Ectodermal cell (in vitro differentiated cells): ENCODE results near the gene ZBTB16.

Source experiments
- H3K27ac ChIP-seq: 2 replicates; pipeline ENCODE4 v1.7.0; 2013; ENCODE audit warnings: mild to moderate bottlenecking, low read depth, low read length; ENCODE audit not compliant: insufficient read depth, poor library complexity, severe bottlenecking
- H3K27me3 ChIP-seq: 2 replicates; pipeline ENCODE4 v1.7.0; 2013; ENCODE audit warnings: mild to moderate bottlenecking, low read length; ENCODE audit not compliant: insufficient read depth, control insufficient read depth, poor library complexity, severe bottlenecking
- H3K36me3 ChIP-seq: one replicate; pipeline ENCODE4 v1.7.0; 2013; ENCODE audit warnings: low read length; ENCODE audit not compliant: control insufficient read depth, insufficient read depth
- H3K4me1 ChIP-seq: one replicate; pipeline ENCODE4 v1.7.0; 2013; ENCODE audit warnings: low read length; ENCODE audit not compliant: control insufficient read depth, insufficient read depth
- H3K4me3 ChIP-seq: 2 replicates; pipeline ENCODE4 v1.7.0; 2013; ENCODE audit warnings: low read depth, low read length, control low read depth; ENCODE audit not compliant: insufficient read depth
- H3K9me3 ChIP-seq: 2 replicates; pipeline ENCODE4 v1.7.0; 2013; ENCODE audit warnings: mild to moderate bottlenecking, low read length, moderate library complexity; ENCODE audit not compliant: control insufficient read depth
- WGBS, 2 experiments: methylation state at CpG; one replicate each; pipeline ENCODE4 v1.1.7; 2013; ENCODE audit warnings: missing lambda C conversion rate in 2 of 2; 5-methylcytosine and 5-hydroxymethylcytosine counted together

ZBTB16 gene

DNA sequence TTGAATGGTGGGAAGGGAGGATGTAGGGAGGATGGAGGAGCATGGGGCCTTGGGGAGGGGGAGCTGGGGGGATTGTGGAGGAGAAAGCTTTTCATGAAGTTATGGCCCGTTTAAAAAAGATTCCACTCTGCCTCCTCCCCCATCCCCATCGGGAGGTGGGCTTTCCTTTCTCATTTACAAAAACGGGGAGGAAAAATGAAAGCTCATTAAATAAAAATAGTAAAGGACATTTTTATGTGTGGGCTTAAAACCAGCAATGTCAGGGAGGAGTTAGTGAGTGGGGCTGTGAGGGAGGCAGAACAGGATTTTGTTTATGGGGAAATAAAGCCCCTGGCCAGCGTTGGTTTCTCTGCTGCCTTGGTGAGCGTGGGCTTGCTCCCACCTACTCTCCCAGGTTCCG lies 83.2 kb downstream of the ZBTB16 start:
- no peaks in the 10 kb centered on the region for H3K36me3 ChIP-seq
- WGBS, 2 experiments: 84 to 87% methylated on average over 4 to 6 of the region's 6 CpGs
- no peaks in the 10 kb centered on the region for H3K9me3 ChIP-seq
- peaks cover 33% of the 10 kb centered on the region for H3K4me1 ChIP-seq
- H3K27ac ChIP-seq: no peak overlapping the region
- H3K4me3 ChIP-seq: no peak overlapping the region
- no peaks in the 10 kb centered on the region for H3K27me3 ChIP-seq

DNA sequence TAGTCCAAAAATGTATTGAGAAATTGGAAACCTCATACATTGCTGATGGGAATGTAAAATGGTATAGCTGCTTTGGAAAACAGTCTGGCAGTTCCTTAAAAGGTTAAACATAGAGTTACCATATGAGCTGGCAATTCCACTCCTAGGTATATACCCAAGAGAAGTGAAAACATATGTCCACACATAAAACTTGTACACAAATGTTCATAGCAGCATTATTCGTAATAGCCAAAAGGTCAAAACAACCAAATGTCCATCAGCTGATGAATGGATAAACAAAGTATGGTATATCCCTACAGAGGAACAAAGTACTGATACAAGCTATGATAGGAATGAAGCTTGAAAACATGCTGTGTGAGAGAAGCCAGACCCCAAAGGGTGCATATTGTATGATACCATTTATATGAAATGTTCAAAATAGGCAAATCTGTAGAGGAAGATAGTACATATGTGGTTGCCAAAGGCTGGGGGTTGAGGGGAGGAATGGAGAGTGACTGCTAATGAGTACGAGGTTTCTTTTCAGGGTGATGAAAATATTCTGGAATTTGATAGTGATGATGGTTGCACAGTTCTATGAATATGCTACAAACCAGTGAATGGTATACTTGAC lies 85.8 kb downstream of the ZBTB16 start:
- Histone ChIP-seq H3K36me3 (no peaks in the 10 kb centered on the region), H3K27me3 (no peaks in the 10 kb centered on the region), H3K27ac (no peak overlapping the region), H3K4me1 (peaks cover 40% of the 10 kb centered on the region), H3K9me3 (no peaks in the 10 kb centered on the region), H3K4me3 (no peak overlapping the region)
- 96 to 97% methylated on average over 2 of the region's 2 CpGs for WGBS, 2 experiments

DNA sequence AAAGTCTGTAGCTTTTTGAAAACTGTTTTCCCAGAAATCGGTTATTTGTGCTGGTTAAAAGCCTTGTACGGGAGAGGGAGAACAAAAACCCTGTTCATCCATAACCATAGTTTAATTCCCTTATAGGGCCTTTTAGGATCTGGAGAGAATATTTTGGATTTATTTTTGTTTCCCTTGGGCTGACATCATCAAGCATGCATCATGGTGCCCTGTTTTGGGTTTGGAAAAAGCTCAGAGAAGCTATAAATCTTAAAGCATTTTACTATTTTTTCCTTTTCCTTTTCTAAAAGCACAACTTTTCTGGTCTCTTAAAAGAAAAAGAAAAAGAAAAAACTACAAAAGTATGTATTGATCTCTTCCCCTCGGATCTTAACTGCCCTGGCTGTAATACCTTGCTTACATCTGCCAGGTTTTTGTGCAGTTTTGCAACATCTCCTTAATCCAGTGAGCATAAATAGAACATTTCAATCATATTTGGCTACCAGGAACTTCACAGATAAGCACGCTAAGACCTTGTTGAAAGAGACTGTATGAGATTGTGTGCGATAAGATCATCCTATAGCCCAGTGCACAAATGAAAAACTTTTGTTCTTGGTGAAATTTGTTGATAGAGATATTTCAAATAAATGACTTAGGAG lies 88.0 kb downstream of the ZBTB16 start:
- Histone ChIP-seq H3K27me3 (no peaks in the 10 kb centered on the region), H3K36me3 (no peaks in the 10 kb centered on the region), H3K4me3 (no peak overlapping the region), H3K9me3 (no peaks in the 10 kb centered on the region), H3K4me1 (peaks cover 30% of the 10 kb centered on the region), H3K27ac (no peak overlapping the region)
- WGBS, 2 experiments: 91 to 98% methylated on average over 4 to 5 of the region's 5 CpGs

GRCh38 chr11:114148013-114148382 lies 88.5 kb downstream of the ZBTB16 start:
- Histone ChIP-seq H3K4me1 (peaks cover 29% of the 10 kb centered on the region), H3K9me3 (no peaks in the 10 kb centered on the region), H3K27ac (no peak overlapping the region), H3K4me3 (no peak overlapping the region), H3K36me3 (no peaks in the 10 kb centered on the region), H3K27me3 (no peaks in the 10 kb centered on the region)
- 44 to 46% methylated on average over 5 of the region's 5 CpGs for WGBS, 2 experiments

DNA sequence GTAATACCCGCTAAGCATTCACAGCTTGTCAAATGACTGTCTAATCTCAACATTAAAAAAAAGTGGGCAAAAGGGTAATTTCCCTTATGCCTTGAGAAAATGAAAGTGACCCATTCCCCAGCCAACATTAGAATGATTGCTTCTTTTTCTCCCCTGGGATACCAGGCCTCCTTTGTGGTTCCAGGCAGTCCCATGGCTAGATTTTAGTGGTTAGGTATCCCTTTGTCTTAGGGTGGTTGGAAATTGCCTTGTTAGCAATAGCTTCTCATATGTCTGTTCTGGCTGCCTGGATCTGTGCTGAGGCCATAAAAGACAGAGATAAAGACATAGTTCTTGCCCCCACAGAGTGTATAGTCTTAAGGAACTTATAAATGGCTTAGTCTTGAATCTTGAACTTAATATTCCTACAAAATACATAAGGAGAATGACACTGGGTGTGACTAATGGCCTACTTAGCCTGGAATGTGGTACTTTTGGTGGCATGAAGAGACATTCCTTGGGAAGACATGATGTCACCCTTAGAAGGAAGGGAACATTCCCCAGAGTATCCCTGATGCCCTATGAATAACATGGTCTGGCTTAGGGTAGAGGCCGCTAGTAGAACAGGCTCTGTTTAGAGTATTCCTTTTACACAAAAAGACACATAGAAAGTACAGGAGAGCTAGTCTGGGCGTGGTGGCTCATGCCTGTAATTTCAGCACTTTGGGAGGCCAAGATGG lies 90.3 kb downstream of the ZBTB16 start:
- Histone ChIP-seq H3K27me3 (no peaks in the 10 kb centered on the region), H3K4me1 (peaks cover 11% of the 10 kb centered on the region), H3K27ac (no peak overlapping the region), H3K9me3 (no peaks in the 10 kb centered on the region), H3K4me3 (no peak overlapping the region), H3K36me3 (no peaks in the 10 kb centered on the region)
- WGBS, 2 experiments: 94 to 95% methylated on average over 3 of the region's 3 CpGs

DNA sequence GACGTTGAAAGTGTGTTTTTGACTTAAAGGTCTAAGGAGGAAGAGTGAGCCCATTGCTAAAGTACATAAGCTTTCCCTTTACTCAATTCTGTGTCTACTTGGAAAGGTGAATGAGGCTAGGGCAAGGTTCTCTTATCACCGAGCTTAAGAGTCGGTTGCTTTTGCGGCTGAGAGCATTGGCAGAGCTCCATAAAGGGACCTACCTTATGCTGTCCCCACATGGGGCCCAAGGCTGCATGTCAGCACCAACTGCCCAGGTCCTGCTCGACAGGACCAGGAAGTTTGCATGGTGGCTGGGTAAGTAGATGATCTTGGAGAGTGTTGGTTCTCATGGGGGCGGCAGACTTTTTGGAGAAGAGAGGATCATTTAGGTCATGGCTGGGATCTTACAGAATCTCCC lies 91.2 kb downstream of the ZBTB16 start:
- H3K27ac ChIP-seq: no peak overlapping the region
- no peaks in the 10 kb centered on the region for H3K9me3 ChIP-seq
- 79 to 80% methylated on average over 6 of the region's 6 CpGs for WGBS, 2 experiments
- H3K4me3 ChIP-seq: no peak overlapping the region
- H3K4me1 ChIP-seq: peaks cover 11% of the 10 kb centered on the region
- H3K27me3 ChIP-seq: no peaks in the 10 kb centered on the region
- no peaks in the 10 kb centered on the region for H3K36me3 ChIP-seq

GRCh38 chr11:114151631-114152030 lies 92.1 kb downstream of the ZBTB16 start:
- WGBS, 2 experiments: 92 to 97% methylated on average over 2 of the region's 2 CpGs
- Histone ChIP-seq H3K4me1 (peaks cover 9% of the 10 kb centered on the region), H3K36me3 (no peaks in the 10 kb centered on the region), H3K4me3 (no peak overlapping the region), H3K9me3 (no peaks in the 10 kb centered on the region), H3K27me3 (no peaks in the 10 kb centered on the region), H3K27ac (no peak overlapping the region)

DNA sequence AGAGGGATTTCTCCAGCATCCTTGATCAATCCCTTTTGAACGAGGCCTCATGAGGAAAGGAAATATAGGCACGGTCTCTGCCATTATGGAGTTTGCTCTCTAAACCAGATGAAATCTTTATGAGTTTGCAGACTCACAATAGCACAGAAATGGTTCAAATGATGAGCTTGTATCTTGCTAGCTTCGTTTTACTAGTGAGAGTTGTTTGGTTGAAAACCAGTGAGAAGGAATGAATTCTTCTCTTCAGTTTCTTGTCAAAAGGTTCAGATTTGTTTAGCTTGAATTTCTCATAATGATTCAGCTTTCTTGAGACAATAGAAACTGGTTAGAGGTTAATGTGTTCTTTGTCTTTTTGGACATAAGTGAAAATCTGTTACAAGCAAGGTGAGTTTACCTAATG lies 92.7 kb downstream of the ZBTB16 start:
- WGBS, 2 experiments: 92 to 93% methylated on average over 3 of the region's 3 CpGs
- no peak overlapping the region for H3K27ac ChIP-seq
- H3K4me3 ChIP-seq: no peak overlapping the region
- peaks cover 9% of the 10 kb centered on the region for H3K4me1 ChIP-seq
- no peaks in the 10 kb centered on the region for H3K36me3 ChIP-seq
- H3K9me3 ChIP-seq: no peaks in the 10 kb centered on the region
- no peaks in the 10 kb centered on the region for H3K27me3 ChIP-seq

GRCh38 chr11:114152785-114153184 lies 93.3 kb downstream of the ZBTB16 start:
- WGBS, 2 experiments: 90 to 94% methylated on average over 2 of the region's 2 CpGs
- H3K9me3 ChIP-seq: no peaks in the 10 kb centered on the region
- no peak overlapping the region for H3K27ac ChIP-seq
- H3K4me1 ChIP-seq: peaks cover 6% of the 10 kb centered on the region
- no peaks in the 10 kb centered on the region for H3K27me3 ChIP-seq
- no peak overlapping the region for H3K4me3 ChIP-seq
- no peaks in the 10 kb centered on the region for H3K36me3 ChIP-seq

- WGBS, 2 experiments: 94 to 95% methylated on average over 4 of the region's 4 CpGs
- no peaks in the 10 kb centered on the region for H3K27me3 ChIP-seq
- H3K27ac ChIP-seq: no peak overlapping the region
Measured at GRCh38 chr11:114153224-114153623, 93.7 kb downstream of the ZBTB16 start.

More at GRCh38 chr11:114153224-114153623, 93.7 kb downstream of the ZBTB16 start:
- Histone ChIP-seq H3K4me3 (no peak overlapping the region), H3K9me3 (no peaks in the 10 kb centered on the region), H3K4me1 (peaks cover 4% of the 10 kb centered on the region), H3K36me3 (no peaks in the 10 kb centered on the region)
